Fibroblast of lung (primary cell): ENCODE results near the gene NOD1.

ENCODE experiments used
- EZH2 ChIP-seq: IDR thresholded peaks from 2 replicates; pipeline ENCODE4 v1.5.1; 2012; ENCODE audit warnings: low read length, control low read depth, mild to moderate bottlenecking; ENCODE audit errors: missing control alignments
- TF ChIP-seq, protein P1 (sequence below), 2 donors: IDR thresholded peaks in 1 of 2; conservative IDR thresholded peaks in 1 of 2; 1 replicate in 1 of 2; 2 replicates in 1 of 2; pipeline ENCODE4 v1.5.1; 2011 to 2012; ENCODE audit warnings: low read length in 2 of 2, control low read depth in 1 of 2, inconsistent platforms in 1 of 2, low read depth in 1 of 2, mild to moderate bottlenecking in 1 of 2

DNA sequence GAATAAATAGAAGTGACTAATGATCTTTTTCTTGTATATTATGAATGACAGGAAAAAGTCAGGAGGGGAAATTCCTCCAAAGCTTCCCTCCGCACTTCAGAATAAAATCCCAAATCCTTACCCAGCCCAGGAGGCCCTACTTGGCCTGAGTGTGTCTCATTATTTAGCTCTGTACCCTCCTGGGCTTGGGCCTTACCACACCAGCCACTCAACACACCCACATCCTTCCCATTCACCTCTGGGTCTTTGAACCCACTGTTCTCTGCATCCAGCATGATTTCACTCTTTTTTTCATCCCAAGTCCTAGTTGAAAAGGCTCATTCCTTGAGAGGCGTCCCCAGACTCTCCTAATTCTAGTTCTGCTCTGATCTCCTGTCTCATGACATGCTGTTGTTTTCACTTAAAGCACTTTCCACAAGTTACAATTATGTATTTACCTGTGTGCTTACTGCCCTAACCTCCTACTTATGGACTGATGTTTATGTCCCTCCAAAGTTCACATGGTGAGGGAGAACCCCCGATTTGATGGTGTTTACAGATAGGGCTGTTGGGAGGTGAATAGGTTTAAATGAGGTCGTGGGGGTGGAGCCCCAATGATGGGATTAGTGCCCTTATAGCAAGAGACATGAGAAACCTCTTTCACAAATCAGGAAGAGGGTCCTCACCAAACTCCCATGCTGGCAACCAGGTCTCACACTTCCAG is 6.4 kb downstream of the NOD1 start:
- TF ChIP-seq, protein P1, sequence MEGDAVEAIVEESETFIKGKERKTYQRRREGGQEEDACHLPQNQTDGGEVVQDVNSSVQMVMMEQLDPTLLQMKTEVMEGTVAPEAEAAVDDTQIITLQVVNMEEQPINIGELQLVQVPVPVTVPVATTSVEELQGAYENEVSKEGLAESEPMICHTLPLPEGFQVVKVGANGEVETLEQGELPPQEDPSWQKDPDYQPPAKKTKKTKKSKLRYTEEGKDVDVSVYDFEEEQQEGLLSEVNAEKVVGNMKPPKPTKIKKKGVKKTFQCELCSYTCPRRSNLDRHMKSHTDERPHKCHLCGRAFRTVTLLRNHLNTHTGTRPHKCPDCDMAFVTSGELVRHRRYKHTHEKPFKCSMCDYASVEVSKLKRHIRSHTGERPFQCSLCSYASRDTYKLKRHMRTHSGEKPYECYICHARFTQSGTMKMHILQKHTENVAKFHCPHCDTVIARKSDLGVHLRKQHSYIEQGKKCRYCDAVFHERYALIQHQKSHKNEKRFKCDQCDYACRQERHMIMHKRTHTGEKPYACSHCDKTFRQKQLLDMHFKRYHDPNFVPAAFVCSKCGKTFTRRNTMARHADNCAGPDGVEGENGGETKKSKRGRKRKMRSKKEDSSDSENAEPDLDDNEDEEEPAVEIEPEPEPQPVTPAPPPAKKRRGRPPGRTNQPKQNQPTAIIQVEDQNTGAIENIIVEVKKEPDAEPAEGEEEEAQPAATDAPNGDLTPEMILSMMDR (conservative IDR thresholded peaks at IDR 0.05 in 1 of 2, IDR thresholded peaks at IDR 0.05 in 1 of 2; ENCODE audit: low read depth in 1 of 2, low read length in 2 of 2) = no peak
- TF ChIP-seq EZH2 = no peak
